ENCODE results near the gene CD6. TPM values are rescaled to one million over a fixed set of nuclear protein-coding genes. Genes with fewer than 3 reads are reported as not detected.
A peak's percentile ranks its signal among the peaks of the same experiment; 100 is the strongest.

CD6 gene
- total RNA-seq, 4 donors from 2014 or later: 0.16 to 0.25 TPM; not detected in 2

- peak overlapping the region; percentile 57 to 70 (median 62) for H3K4me3 ChIP-seq
- peaks cover 0 to 36% of the 10 kb centered on the region in 2 donors for H3K36me3 ChIP-seq
- no peak for DNase-seq
- H3K27me3 ChIP-seq: peaks cover 10 to 29% (median 21%) of the 10 kb centered on the region in 3 donors
- no peaks in the 10 kb centered on the region for H3K9me3 ChIP-seq
- intact Hi-C loops (cut with DNase I; ENCODE audit: low total_unique reads): no loop called here
- no peak overlapping the region for H3K27ac ChIP-seq
- in situ Hi-C loops (cut with MboI; ENCODE audit: low sequenced_read_pairs in 4 of 4): loop anchor here in 1 of 4 donors (25.0 kb wide), 1 partner anchor 239 kb away; the partner anchor contains the start of gene VPS37C
- no peak for TF ChIP-seq CTCF (IDR thresholded peaks at IDR 0.05 in 4 of 5, conservative IDR thresholded peaks at IDR 0.05 in 1 of 5)
- TF ChIP-seq POLR2A (IDR thresholded peaks at IDR 0.05): no peak
- peaks cover 16 to 31% of the 10 kb centered on the region in 2 donors for H3K4me1 ChIP-seq
- ATAC-seq: no peak
Measured at GRCh38 chr11:60923800-60924109, 47.7 kb upstream of the CD6 start.

DNA sequence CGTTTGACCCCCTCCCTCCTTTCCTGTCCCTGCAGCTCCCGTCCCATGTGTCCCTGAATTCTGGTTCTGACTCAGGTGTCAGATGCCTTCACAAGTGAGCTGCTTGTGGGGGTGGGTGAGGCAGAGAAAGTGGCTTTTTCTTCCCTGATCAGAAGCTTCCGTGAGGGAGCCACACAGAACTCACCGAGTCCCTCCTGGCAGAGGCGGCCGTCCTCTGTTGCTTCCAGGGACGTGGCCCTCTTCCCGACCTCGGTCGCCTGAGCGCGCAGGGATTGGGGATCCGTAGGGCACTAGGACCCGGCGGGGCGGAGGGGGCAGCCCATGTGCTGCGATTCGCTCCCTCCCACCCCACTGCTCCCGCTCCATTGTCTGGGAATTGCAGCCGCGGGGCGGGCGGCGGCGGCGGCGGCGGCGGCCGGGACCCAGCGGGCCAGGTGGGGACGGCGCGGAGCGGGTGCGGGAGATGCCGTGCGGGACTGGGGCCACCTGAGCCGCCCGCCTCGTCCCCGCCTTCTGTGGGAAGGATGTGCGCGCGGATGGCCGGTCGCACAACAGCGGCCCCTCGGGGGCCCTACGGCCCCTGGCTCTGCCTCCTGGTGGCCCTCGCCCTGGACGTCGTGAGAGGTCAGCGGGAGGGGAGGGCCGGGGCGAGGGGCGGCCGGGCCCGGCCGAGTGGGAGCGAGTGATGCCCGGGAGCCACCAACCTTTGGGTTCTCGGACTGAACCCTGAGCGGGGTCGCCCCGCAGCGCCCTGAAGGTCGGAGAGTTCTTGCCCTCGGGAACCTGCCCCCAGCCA lies 47.2 kb upstream of the CD6 start, which contains the start of gene TMEM132A:
TSS of gene TMEM132A (plus strand) at position 351 of the 796 bp plus-strand sequence. CDS start at position 525, 174 bp downstream.
- intact Hi-C loops (cut with DNase I; ENCODE audit: low total_unique reads) (no loop called here), in situ Hi-C loops (cut with MboI; ENCODE audit: low sequenced_read_pairs in 4 of 4) (loop anchor here in 1 of 4 donors (25.0 kb wide), 1 partner anchor 238 kb away; the partner anchor contains the start of gene VPS37C)
- H3K4me1 ChIP-seq: peaks cover 10 to 26% of the 10 kb centered on the region in 2 donors
- DNase-seq: peak in 1 of 2 donors; percentile 55
- TF ChIP-seq CTCF (IDR thresholded peaks at IDR 0.05 in 4 of 5, conservative IDR thresholded peaks at IDR 0.05 in 1 of 5): no peak
- TF ChIP-seq POLR2A (IDR thresholded peaks at IDR 0.05): no peak
- ATAC-seq: peak; percentile 55 to 68
- peak within 1 kb of the TSS; percentile 57 to 70 (median 62) for H3K4me3 ChIP-seq
- H3K27ac ChIP-seq: peak within 1 kb of the TSS in 2 of 4 donors; percentile 20 to 52
- H3K9me3 ChIP-seq: no peaks in the 10 kb centered on the region
- peaks cover 0 to 36% of the 10 kb centered on the region in 2 donors for H3K36me3 ChIP-seq
- peaks cover 10 to 29% (median 21%) of the 10 kb centered on the region in 3 donors for H3K27me3 ChIP-seq

DNA sequence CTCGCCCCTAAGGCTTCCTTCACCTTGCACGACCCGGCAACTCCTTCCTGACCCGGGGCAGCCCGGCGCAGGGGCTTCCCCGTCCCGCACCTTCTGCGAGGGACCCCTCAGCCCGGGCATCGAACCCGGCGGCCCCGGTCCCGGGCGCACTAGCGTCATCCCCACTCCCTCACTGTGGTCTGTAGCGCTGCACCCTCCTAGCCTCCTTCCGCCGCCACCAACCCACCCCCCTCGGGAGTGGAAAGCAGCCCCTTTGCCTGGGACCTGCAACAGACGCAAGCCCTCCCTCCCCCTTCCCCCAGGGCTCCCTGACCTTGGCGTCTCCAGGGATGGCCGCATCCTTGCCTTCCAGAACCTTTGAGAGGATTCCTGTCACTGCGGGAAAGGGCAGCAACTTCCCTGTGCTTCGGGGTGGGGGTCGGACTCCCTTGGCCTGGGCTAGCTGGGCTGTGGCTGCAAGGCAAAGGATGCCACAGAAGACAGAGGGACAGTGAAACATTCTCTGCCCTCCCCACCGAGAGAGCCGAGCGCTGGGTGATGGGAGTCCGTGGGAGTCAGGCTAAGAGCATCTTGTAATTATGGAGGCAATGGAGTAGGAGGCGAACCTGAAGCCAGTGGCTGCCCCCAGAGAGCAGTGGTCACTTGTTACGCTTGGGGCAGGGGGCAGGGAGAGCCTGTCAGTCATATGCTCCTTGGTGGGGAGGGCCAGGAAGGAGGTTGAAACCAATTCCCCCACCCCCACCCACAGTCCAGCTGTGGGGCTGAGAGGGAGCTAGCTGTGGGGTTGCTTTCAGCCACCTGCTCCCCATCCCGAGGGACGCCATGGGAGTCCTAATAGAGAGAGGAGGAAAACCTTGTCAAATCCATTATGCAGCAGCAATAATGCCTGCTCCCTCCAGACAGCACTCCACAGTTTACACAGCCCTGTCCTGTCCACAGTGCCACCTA lies 46.3 kb upstream of the CD6 start:
- no peak for ATAC-seq
- Histone ChIP-seq H3K36me3 (peaks cover 0 to 29% of the 10 kb centered on the region in 2 donors), H3K4me3 (peak overlapping the region; percentile 57 to 70 (median 62)), H3K27ac (peak overlapping the region in 1 of 4 donors; percentile 20), H3K27me3 (peaks cover 10 to 29% (median 21%) of the 10 kb centered on the region in 3 donors), H3K4me1 (peaks cover 6 to 17% of the 10 kb centered on the region in 2 donors), H3K9me3 (no peaks in the 10 kb centered on the region)
- in situ Hi-C loops (cut with MboI; ENCODE audit: low sequenced_read_pairs in 4 of 4) (loop anchor here in 1 of 4 donors (25.0 kb wide), 1 partner anchor 237 kb away; the partner anchor contains the start of gene VPS37C), intact Hi-C loops (cut with DNase I; ENCODE audit: low total_unique reads) (no loop called here)
- no peak for DNase-seq
- TF ChIP-seq POLR2A (IDR thresholded peaks at IDR 0.05): no peak
- TF ChIP-seq CTCF (IDR thresholded peaks at IDR 0.05 in 4 of 5, conservative IDR thresholded peaks at IDR 0.05 in 1 of 5): no peak

DNA sequence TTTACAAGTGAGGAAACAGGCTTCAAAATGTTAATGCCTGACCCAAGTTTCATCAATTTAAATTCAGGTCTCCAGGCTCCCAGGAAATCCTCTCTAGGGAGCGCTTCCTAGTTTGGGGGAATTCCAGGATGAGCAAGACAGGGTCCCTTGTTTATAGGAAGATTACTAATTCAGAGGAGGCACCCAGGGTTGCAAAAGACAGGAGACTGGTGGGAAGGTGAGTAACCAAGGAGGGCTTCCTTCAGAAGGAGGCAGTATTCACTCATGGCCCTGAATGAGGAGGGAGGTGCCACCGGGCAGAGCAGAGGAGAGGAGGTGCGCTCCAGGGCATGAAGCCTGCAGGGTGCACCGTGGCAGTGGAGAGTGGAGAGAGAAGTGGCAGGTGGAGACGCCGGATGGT lies 45.6 kb upstream of the CD6 start:
- Histone ChIP-seq H3K36me3 (peaks cover 0 to 22% of the 10 kb centered on the region in 2 donors), H3K4me3 (no peak overlapping the region), H3K4me1 (peaks cover 6 to 16% of the 10 kb centered on the region in 2 donors), H3K9me3 (no peaks in the 10 kb centered on the region), H3K27ac (no peak overlapping the region), H3K27me3 (peaks cover 10 to 29% (median 21%) of the 10 kb centered on the region in 3 donors)
- in situ Hi-C loops (cut with MboI; ENCODE audit: low sequenced_read_pairs in 4 of 4) (no loop called here), intact Hi-C loops (cut with DNase I; ENCODE audit: low total_unique reads) (no loop called here)
- ATAC-seq (no peak), DNase-seq (no peak)
- TF ChIP-seq CTCF (IDR thresholded peaks at IDR 0.05 in 4 of 5, conservative IDR thresholded peaks at IDR 0.05 in 1 of 5): no peak
- TF ChIP-seq POLR2A (IDR thresholded peaks at IDR 0.05): no peak
